ENCODE results near the gene CMSS1. TPM values are rescaled to one million over a fixed set of nuclear protein-coding genes. Genes with fewer than 3 reads are reported as not detected.

Gene CMSS1
- total RNA-seq, 1 experiment from 2014 or later, result 64.3 TPM

DNA sequence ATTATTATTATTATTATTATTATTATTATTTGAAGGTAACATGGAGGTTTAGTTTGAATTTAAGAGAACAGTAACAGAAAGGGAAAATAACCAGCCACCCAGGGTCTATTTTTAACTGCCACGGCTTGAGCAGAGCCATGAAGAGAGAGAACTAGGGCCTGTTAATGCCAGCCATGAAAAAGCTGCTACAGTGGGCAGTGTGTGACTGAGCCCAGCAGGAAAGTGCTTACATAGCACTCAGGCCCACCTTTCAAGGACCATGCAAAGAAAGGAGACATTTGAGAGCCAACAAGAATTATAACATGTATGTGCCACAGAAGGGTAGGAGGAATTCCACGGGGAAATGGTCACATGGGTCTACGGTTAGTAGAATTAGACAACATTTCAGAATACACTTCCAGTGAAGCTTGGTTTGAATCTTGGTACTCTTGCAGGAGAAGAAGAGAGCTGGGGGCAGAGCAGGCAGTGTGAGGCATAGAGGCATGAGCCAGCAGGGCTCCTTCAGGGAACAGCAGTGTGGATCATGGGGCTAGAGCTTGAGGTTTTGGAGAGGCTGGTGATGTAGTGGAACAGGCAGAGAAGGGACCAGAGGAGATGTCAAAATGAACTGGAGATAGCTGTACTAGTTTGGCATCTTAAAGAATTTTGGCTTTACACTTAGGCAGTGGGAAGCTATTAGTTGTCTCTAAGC lies 140.7 kb downstream of the CMSS1 start:
- DNase-seq (ENCODE audit: low read depth), result no peak

DNA sequence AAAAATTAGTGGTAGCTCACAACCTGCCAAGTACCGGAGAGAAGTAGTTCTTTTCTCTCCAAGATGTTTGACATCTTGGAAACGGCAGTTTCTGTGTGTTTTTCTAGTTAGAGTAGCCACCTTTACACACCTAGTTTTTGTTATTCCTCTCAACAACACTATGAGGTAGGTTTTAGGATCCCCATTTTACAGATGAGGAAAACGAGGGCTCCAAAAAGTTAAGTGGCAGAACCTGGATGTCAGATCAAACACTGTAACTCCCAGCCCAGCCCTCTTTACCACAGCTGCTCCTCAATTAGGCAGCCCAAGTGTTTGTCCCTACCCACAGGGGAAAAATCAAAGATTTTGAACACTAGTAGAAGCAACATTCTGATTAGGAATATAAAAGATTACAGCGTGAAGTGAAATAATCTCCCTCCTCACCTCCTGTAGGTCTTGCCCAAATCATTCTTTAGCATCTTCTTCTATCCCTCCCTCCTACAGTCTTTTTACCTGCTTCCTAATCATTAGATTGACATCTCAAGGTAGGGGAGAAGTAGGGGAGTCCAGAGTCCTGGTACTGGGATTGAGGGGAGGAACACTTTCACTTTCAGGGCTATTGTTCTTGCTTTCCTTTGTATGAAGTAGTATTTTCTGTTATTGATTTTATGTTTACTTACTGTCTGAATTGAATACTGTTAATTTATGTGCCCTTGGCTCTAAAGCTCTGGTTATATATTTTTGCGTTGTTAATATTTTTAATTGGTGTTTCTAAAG lies 142.6 kb downstream of the CMSS1 start:
- DNase-seq (ENCODE audit: low read depth), result no peak

DNA sequence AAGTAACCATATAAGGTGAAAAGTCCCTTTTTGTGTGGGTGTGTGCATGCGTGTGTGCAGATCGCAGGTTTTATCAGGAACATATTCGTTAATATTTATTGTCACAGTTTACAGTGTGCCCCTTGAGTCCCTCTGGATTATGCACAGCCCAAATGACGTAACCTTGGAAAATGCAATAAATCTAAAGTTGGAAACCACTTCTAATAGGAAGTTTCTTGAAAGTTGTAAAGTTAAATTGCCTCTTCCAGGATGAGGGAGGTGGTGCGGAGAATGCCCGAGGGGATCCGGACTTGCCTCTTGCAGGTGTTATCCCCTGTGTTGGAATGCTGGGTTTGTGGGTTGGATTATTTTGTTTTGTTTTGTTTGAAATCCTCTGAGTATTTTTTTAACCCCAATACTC lies 143.3 kb downstream of the CMSS1 start:
- DNase-seq (ENCODE audit: low read depth), result peak; percentile 62

- DNase-seq (ENCODE audit: low read depth), result no peak
These were observed 144.3 kb downstream of the CMSS1 start for GRCh38 chr3:99961756-99962515.

DNA sequence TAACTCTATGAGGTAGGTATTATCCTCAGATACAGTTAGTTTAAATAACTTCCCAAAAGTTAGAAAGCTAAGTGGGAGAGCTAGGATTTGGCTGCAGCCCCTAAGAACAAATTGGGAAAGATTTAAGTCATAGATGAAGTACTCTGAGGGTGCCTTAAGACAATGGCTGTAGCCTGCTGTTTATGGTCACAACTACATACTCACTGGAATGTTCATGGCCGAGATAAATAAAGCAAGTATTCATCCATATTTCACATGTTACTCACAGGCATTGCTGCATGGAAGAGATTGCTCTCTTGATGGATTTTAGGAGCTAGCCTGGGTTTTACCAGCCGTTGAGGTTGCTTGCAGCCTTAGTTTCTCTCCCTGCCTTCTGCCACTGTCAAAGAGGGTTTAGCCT lies 145.0 kb downstream of the CMSS1 start:
- DNase-seq (ENCODE audit: low read depth), result peak; percentile 41

DNA sequence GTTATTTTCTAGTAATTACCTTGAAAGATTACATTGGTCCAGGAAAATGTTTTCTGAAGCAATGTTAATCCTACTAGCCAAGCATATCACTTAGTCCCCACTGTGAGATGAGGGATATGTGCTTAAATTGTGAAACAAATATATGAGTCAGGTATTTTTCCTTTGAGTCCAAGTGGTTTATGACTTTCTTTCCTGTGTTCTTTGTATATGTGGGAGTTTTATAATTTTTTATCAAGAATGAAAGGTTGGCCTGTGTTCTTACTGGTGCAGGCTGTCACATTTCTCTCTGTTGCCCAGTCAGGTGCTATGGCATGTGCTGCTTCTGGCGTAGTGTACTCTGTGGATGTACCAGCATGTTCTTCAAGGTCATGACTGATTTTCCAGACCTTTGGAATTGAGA lies 147.4 kb downstream of the CMSS1 start:
- no peak for DNase-seq (ENCODE audit: low read depth)

- no peak for DNase-seq (ENCODE audit: low read depth)
These were observed 148.2 kb downstream of the CMSS1 start for GRCh38 chr3:99965681-99966408.

DNA sequence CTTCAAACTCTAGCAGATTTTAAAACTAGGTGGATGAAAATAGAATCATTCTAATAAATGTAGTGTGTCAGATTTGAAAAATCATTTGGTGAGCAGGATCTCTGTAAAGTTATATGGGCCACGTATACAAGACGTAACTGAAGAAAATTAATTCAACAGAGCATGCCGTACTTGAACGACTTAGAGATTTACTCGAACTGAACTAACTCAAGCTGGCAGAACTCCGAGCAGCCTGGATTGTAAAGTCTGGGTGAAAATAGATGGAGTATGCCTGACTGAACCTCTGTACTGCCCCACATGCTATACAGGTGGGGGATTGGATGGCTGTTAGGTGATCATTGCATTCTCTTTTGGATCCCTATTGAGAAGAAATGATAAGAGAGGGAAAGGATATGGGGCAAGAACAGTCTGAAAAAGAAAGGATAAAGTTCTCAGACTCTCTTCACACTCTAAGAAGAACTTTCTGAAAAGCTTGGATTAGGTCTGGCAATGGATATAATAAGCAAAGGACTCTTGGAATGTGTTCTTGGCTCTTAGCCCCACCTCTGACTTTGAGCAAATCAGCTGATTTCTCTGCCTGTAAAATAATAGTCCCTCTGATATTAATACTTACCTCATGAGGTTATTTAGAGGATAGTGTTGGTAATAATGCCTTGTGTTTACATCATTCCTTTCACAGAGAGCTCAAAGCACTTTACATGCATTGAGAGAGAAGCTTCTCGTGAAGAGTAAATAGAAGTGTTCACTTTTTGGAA lies 149.2 kb downstream of the CMSS1 start:
- no peak for DNase-seq (ENCODE audit: low read depth)

- DNase-seq (ENCODE audit: low read depth), result no peak
These were observed 150.1 kb downstream of the CMSS1 start for GRCh38 chr3:99967796-99968195.

GRCh38 chr3:99969136-99969535 lies 151.5 kb downstream of the CMSS1 start:
- no peak for DNase-seq (ENCODE audit: low read depth)

DNA sequence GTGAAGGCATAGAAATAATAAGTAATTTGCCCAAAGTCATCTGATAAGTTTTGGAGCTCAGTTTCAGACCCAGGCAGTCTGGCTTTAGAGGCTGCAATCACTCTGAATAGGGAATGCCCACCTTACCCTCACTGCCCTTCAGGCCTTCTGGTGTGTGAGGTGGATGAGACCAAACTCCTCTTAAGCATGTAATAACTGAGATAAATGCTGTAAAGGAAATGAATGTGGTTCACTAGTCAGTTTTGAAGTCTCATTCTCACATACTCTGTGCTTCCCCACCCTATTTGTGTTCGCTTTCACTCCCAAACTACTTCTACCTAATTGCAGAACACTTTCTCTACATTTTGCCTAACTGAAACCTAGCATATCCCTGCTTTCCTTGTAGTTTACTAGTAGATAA lies 152.5 kb downstream of the CMSS1 start:
- DNase-seq (ENCODE audit: low read depth), result no peak

GRCh38 chr3:99971761-99972160 lies 154.1 kb downstream of the CMSS1 start:
- no peak for DNase-seq (ENCODE audit: low read depth)

DNA sequence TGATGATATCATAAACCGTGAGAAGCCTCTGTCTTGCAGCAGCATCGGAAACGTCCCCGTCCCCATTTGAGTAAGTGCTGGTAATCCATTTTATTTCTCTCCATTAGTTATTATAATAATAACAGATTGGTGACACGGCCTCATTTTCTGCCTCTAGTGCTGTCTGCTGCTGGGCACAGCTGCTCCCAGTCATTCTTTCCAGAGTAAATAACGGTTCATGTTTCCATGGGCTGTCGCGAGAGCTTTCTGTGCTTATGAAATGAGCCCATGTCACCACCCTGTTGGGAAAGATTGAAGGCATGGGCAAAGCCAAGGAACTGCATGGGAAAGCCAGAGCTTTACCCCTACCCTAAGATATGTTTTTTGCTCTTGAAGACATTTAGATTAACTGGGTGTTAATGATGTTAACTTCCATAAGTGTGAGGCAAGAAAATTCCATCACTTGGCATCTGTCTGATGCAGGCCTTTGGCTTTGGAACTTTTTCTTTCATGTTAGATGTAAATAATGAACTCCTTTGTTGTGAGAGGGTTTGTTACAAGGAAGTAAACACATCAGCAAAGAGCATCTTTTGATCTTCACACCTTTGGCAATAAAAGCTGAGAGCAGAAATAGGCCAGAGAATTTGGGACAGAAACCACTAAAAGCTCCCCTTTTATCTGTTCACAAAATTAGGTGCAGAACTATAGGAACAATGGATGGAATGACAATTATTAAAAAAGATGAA lies 154.9 kb downstream of the CMSS1 start:
- peak; percentile 9 for DNase-seq (ENCODE audit: low read depth)

DNA sequence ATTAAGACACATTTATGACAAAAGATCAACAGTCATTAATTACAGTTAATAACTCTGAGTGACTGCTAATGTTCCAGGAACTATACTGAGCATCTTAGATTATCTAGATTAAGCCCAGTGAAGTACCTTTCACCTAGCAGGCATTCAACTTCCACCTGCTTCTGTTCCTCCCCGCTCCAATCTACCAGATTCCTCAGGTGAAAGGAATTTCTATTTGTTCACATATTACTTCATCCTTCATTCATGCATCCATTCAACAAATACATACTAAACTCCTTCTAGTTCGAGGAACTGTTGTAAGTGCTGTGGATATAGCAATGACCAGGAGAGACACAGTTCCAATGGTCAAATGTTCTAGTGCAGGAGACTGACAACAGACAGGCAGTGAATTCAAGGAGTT lies 157.3 kb downstream of the CMSS1 start:
- no peak for DNase-seq (ENCODE audit: low read depth)

- no peak for DNase-seq (ENCODE audit: low read depth)
These were observed 158.9 kb downstream of the CMSS1 start for GRCh38 chr3:99976584-99976983.

DNA sequence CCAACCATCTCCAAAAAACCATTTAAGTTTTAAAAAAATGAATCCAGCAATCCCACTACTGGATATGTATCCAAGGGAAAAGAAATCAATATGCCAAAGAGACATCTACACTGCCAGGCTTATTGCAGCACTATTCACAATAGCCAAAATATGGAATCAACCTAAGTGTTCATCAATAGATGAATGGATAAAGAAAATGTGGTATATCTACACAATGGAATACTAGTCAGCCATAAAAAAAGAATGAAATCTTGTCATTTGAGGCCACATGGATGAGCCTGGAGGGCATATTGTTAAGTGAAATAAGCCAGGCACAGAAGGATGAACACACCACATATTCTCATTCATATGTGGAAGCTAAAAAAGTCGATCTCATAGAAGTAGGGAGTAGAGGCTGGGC lies 160.6 kb downstream of the CMSS1 start:
- no peak for DNase-seq (ENCODE audit: low read depth)

GRCh38 chr3:99980606-99981005 lies 162.9 kb downstream of the CMSS1 start:
- DNase-seq (ENCODE audit: low read depth), result no peak

DNA sequence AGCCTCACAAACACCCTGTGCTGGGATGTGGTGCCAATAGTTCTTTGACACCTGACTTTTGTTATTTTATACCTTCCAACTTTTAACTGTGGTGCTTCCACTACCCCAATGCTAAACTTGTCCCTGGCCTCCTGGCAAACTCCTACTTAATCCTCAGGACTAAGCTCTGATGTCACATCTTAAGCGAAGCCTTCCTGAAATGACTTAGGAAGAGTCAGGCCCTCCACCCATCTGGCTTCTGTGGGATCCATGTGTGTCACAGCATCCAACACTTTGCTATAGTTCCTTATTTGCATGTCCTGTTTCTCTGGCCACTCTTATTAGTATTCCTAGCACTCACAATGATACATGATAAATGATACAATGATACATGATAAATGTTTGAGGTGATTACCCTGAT lies 163.5 kb downstream of the CMSS1 start:
- DNase-seq (ENCODE audit: low read depth), result no peak

DNA sequence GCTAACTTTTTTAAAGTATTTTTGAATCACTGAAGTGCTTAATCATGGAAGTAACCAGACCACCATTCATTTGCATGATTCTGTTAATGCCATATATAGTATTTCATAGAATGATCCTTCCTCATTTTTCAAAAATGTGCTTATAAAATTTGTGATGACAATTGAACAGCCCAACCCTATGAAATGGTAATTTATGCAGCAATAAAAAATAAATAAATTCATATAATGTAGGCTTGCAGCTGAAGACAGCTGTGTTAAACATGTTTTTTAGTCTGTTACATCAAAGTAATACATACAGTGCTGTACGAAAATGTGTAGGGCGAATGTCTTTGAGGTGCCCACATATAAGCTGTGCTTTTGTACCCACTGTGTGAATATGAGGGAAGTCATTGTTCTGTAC lies 165.0 kb downstream of the CMSS1 start:
- no peak for DNase-seq (ENCODE audit: low read depth)

DNA sequence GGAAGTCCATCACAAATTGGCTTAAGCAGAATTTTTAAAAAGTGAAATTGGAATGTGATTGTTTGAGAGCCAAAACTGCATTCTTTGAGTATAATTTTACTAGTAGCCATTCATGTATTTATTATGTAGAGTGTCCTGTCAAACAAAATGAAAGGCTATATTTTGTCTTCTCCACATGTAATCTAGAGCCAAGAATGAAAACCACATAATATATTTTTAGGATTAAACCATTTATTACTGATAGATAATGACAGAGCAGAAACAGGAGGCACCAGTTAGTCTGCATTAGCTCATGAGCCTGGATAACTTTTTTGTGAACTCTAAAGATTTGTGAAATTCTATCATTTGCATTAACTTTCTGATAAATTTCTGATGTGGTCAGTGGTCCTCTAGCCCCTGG lies 166.5 kb downstream of the CMSS1 start:
- DNase-seq (ENCODE audit: low read depth), result no peak

DNA sequence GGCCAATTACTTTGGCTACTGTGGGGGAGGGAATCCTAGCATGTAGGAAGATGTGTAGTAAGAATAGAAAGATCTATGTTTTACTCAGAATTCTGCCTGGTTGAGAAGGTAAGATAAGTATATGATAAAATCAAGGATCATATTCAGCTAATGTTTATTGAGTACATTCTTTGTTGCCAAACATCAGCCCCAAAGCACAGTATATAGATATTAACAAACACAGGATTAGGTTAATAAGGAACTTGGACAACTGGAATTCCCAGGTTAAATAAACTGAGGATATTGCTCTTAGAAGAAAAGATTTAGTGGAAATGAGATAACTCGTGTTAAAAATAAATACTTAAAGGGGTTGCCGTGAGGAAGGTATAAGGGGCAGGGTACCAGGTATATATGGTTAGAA lies 167.0 kb downstream of the CMSS1 start:
- DNase-seq (ENCODE audit: low read depth), result no peak
